NB4 (cell line): ENCODE measurements around the gene SLC26A4.

ENCODE experiments used
- POLR2A ChIP-seq: IDR thresholded peaks from 2 replicates; pipeline ENCODE4 v1.6.1; 2011; ENCODE audit warnings: mild to moderate bottlenecking; ENCODE audit not compliant: insufficient read length; ENCODE audit errors: extremely low read depth
- TF ChIP-seq, protein P1 (sequence below): IDR thresholded peaks from one replicate; pipeline ENCODE4 v1.5.1; 2012; ENCODE audit warnings: low read depth, low read length
- TF ChIP-seq, protein P2 (sequence below): IDR thresholded peaks from 2 replicates; pipeline ENCODE4 v1.6.1; 2011; ENCODE audit warnings: low read depth, low read length

GRCh38 chr7:107613948-107614347, 46.7 kb upstream of the SLC26A4 start:
- TF ChIP-seq, protein P1, sequence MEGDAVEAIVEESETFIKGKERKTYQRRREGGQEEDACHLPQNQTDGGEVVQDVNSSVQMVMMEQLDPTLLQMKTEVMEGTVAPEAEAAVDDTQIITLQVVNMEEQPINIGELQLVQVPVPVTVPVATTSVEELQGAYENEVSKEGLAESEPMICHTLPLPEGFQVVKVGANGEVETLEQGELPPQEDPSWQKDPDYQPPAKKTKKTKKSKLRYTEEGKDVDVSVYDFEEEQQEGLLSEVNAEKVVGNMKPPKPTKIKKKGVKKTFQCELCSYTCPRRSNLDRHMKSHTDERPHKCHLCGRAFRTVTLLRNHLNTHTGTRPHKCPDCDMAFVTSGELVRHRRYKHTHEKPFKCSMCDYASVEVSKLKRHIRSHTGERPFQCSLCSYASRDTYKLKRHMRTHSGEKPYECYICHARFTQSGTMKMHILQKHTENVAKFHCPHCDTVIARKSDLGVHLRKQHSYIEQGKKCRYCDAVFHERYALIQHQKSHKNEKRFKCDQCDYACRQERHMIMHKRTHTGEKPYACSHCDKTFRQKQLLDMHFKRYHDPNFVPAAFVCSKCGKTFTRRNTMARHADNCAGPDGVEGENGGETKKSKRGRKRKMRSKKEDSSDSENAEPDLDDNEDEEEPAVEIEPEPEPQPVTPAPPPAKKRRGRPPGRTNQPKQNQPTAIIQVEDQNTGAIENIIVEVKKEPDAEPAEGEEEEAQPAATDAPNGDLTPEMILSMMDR: no peak
- TF ChIP-seq POLR2A: no peak
- TF ChIP-seq, protein P2, sequence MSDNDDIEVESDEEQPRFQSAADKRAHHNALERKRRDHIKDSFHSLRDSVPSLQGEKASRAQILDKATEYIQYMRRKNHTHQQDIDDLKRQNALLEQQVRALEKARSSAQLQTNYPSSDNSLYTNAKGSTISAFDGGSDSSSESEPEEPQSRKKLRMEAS: no peak
